RWPE1 (cell line): ENCODE data around the gene AGXT.

Experiments
- CTCF ChIA-PET: fragments of 350-600 bp; sonication (Branson Sonifier 250); formaldehyde crosslinking; extraction: SDS; loops from one replicate; lab custom pipeline; 2021; lab: Yijun Ruan, JAX
- POLR2A ChIA-PET: fragments of 400-600 bp; formaldehyde crosslinking; extraction: SDS; loops from one replicate; lab custom pipeline; 2020; ENCODE audit warnings: antibody characterized with exemption; ENCODE audit not compliant: low non-redundant PET; lab: Yijun Ruan, JAX
- DNase-seq: peaks from one replicate; pipeline ENCODE4 v3.0.0; 2012; ENCODE audit warnings: low spot score
- H3K27ac ChIP-seq: fragments of 450-650 bp; 2 replicates; pipeline ENCODE4 v1.5.1; 2017
- TF ChIP-seq, protein P1 (sequence below): fragments of 450-650 bp; conservative IDR thresholded peaks from 2 replicates; pipeline ENCODE4 v1.5.1; 2017; ENCODE audit warnings: low read depth, mild to moderate bottlenecking

Gene AGXT

DNA sequence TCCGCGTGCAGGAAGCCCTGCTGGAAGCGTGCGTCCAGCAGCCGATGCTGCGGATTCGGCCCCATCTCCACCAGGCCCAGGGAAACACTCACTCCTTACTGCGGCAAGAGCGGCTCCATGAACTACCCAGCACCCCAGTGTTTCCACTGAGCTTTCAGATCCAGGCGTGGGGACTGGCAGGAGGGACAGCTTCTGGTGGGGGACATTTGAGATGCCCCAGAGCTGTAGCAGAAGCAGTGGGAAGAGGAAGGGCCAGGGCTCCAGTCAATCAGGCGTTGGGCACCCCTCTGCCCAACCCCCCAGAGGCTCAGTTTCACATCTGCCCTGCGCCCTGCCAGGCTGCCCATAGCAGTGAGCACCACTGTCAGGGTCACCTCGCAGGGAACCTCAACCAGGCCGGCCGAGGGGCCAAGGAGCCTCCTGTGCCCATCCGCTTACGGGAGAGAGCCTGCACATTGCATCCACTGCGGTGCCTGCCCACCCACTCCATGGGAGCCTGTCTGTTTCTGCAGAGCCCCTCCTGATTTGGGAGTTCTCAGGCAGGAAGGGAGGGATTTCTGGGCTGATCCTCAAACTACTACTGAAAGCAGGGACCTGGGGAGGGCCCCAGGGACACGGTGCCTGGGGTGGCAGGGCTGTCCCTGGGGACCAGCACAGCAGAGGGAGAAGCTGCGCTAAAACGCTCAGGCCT, 4.6 kb downstream of the AGXT start:
- DNase-seq: no peak
- H3K27ac ChIP-seq: no peak overlapping the region
- POLR2A ChIA-PET: no interaction called here

DNA sequence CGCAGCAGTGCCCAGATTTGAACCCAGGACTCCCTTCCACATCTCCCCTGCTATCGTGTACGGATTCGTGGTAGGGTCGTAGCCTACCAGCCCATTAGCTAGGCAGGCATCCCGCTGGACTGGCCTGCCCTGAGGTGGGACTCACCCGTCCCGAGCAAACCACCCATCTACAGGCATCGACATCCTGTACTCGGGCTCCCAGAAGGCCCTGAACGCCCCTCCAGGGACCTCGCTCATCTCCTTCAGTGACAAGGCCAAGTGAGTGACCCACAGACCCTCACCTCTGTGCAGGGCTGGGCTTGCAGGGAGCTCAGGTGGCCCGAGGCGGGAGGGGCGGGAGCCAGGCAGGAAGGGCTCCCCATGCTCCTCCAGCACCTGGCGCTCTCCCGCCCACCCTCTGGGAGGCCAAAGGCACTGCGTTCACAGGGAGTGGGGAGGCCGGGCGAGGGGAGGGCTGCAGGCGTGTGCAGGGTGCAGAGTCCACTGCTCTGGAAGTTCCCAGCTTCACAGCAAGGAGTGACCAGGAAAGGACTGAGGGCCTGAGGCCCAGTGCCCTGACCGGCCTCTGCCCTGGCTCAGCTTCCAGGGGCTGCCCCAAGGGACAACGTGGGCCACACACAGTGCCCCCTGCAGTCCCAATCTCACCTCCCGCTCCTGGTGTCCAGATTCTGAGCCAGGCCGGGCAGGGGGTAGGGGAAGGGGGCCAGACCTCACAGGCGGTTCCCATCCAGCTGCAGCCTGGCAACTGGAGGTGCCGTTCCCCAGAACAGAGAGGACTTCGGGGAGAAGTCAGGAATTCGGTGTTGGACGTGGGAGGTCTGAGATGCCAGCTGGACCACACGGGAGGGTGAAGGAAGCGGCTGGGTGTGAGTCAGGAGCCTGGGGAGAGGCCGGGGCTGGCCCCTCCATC, 5.4 kb downstream of the AGXT start:
- TF ChIP-seq, protein P1, sequence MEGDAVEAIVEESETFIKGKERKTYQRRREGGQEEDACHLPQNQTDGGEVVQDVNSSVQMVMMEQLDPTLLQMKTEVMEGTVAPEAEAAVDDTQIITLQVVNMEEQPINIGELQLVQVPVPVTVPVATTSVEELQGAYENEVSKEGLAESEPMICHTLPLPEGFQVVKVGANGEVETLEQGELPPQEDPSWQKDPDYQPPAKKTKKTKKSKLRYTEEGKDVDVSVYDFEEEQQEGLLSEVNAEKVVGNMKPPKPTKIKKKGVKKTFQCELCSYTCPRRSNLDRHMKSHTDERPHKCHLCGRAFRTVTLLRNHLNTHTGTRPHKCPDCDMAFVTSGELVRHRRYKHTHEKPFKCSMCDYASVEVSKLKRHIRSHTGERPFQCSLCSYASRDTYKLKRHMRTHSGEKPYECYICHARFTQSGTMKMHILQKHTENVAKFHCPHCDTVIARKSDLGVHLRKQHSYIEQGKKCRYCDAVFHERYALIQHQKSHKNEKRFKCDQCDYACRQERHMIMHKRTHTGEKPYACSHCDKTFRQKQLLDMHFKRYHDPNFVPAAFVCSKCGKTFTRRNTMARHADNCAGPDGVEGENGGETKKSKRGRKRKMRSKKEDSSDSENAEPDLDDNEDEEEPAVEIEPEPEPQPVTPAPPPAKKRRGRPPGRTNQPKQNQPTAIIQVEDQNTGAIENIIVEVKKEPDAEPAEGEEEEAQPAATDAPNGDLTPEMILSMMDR: no peak
- no peak overlapping the region for H3K27ac ChIP-seq
- ChIA-PET CTCF (interaction anchor here (0.6 to 1.1 kb wide), 2 partner anchors 33 to 88 kb away, joined by 3 read pairs; no protein-coding TSS in a partner anchor), POLR2A (no interaction called here)
- no peak for DNase-seq

More for the DNA sequence above, 4.6 kb downstream of the AGXT start:
- CTCF ChIA-PET: interaction anchor here (0.6 kb wide), 1 partner anchor 87 kb away, joined by 3 read pairs; no protein-coding TSS in a partner anchor
- TF ChIP-seq, protein P1: no peak

DNA sequence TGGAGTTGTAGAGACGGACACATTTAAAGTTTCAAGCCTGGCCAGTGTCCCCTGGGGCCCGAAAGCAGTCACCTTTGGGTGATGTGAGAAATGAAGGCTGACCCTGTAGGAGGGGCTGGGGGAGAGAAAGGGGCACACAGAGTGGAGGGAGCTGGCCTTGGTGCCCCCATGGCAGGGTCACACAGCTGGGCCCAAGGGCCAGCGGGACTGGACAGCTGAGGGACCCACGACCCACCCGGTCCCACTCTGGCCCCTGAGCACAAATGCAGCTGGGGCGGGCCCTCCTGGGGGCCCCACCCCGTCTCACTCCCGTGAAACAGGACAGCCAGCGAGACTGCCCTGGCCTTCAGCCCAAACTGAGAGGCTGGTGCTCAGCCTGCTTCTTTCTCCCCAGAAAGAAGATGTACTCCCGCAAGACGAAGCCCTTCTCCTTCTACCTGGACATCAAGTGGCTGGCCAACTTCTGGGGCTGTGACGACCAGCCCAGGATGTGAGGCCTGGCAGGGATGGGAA, 6.1 kb downstream of the AGXT start:
- no peak for DNase-seq
- CTCF ChIA-PET: interaction anchor here (1.1 kb wide), 1 partner anchor 34 kb away, joined by 3 read pairs; no protein-coding TSS in a partner anchor
- POLR2A ChIA-PET: no interaction called here
- no peak overlapping the region for H3K27ac ChIP-seq
- TF ChIP-seq, protein P1: no peak

DNA sequence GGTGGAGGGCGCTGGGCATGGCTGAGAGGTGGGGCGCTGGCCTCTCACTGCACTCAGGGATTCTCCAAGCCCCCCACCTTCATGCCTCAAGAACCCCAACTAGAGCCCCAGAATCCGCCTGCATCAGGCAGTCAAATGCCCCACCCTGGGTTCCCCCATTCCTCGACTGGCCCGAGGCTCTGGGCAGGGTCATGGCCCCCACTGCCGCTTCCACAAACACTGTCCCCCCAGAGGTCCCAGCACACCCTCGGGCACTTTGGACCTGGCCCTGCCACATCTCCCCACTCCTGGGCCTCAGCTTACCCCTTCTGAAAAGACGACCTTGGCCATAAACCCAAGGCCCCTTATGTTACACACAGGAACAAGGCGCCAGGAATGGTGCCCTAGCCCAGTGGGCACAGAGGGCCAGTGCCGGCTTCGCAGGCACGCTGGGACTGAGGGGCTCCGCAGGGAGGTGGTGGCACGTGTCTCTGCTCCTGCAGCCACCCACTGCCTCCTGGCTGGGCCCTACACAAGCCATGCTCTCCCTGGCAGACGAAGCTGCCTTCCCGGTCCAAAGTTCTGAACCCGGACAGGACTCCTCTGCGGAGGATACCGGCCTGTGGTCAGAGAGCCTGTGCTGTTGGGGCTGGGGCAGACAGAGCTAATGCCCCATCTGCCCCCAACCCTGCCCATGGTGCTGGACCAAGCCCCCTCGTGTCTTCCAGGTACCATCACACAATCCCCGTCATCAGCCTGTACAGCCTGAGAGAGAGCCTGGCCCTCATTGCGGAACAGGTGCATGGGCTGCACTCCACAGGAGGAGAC, 6.8 kb downstream of the AGXT start:
- ChIA-PET CTCF (interaction anchor here (0.6 to 1.1 kb wide), 2 partner anchors 12 to 35 kb away, joined by 3 read pairs; no protein-coding TSS in a partner anchor), POLR2A (no interaction called here)
- TF ChIP-seq, protein P1: no peak
- no peak for DNase-seq
- no peak overlapping the region for H3K27ac ChIP-seq

DNA sequence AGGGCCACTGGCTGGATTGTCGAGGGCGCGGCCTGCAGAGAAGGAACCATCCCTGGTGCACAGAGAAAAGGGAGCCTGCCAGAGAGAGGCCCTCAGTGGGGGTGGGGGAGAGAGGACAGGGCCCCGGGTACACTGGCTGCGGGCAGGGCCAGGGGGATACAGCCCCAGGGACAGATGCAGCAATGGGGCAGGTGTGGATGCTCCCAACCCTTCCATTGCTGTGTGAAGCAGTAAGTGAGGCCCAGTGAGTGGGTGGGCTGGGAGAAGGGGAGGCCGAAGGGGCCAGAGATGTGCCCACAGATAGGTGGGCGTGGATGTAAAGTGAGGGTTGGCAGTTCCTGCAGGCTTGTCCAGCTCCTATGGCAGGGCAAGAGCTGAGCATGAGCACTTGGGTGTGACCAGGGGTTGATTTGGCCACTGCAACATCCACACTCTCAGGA, 7.4 kb downstream of the AGXT start:
- DNase-seq: no peak
- no peak overlapping the region for H3K27ac ChIP-seq
- TF ChIP-seq, protein P1: no peak
- ChIA-PET POLR2A (no interaction called here), CTCF (interaction anchor here (0.6 kb wide), 1 partner anchor 12 kb away, joined by 3 read pairs; no protein-coding TSS in a partner anchor)
